ENCODE data around the gene ABHD4.

DNA sequence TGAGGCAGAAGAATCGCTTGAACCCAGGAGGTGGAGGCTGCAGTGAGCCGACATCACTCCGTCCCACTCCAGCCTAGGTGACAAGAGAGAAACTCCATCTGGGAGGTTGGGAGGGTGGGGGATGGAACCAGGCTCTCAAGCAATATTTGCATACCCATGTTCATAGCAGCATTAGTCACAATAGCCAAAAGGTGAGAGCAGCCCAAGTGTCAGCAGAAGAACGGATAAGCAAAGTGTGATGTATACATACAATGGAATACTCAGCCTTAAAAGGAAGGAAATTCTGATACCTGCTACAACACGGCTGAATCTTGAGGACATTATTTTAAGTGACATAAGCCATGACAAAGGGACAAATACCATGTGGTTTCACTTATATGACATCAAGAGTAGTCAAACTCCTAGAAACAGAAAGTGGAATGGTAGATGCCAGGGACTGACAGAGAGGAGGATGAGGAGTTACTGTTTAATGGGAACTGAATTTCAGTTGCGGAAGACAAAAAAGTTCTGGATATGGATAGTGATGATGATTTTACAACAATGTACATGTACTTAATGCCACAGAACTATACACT is 20.7 kb upstream of the ABHD4 start:
- TF ChIP-seq, protein P1, sequence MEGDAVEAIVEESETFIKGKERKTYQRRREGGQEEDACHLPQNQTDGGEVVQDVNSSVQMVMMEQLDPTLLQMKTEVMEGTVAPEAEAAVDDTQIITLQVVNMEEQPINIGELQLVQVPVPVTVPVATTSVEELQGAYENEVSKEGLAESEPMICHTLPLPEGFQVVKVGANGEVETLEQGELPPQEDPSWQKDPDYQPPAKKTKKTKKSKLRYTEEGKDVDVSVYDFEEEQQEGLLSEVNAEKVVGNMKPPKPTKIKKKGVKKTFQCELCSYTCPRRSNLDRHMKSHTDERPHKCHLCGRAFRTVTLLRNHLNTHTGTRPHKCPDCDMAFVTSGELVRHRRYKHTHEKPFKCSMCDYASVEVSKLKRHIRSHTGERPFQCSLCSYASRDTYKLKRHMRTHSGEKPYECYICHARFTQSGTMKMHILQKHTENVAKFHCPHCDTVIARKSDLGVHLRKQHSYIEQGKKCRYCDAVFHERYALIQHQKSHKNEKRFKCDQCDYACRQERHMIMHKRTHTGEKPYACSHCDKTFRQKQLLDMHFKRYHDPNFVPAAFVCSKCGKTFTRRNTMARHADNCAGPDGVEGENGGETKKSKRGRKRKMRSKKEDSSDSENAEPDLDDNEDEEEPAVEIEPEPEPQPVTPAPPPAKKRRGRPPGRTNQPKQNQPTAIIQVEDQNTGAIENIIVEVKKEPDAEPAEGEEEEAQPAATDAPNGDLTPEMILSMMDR (conservative IDR thresholded peaks at IDR 0.05; ENCODE audit: low read length), result no peak
- no peak for TF ChIP-seq EZH2phosphoT487 (IDR thresholded peaks at IDR 0.05; ENCODE audit: borderline replicate concordance)
